SH-SY5Y (cell line): ENCODE measurements around the gene PIP5K1B.

Experiments
- GATA2 ChIP-seq: IDR thresholded peaks from 2 replicates; pipeline ENCODE4 v1.6.1; 2011; ENCODE audit warnings: mild to moderate bottlenecking, low read depth, low read length
- GATA3 ChIP-seq: IDR thresholded peaks from 2 replicates; pipeline ENCODE4 v1.6.1; 2011; ENCODE audit warnings: low read depth, mild to moderate bottlenecking, low read length, moderate library complexity

GRCh38 chr9:68895741-68896478, 190.9 kb downstream of the PIP5K1B start:
- TF ChIP-seq GATA2 (no peak), GATA3 (no peak)
